ENCODE measurements around the gene STH.

The STH gene

DNA sequence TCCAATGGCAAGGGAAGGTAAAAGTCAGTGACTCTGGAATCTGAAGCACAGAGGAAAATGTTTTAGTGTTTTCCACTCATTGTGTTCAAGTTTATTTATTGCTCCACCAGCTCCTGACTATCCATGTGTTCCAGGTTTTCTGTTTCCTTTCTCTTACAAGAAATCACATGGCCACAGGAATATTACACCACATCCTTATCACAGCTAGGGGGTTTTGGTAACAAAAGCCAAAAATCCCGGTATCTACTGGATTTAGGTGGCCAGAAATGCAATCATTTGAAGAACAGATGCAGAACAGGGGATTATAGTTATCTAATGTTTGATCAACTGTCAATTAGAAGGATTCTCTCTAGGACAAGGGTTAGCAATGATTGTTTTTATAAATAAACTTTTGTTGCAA, 47.9 kb downstream of the STH start:
- no peak for DNase-seq (ENCODE audit: low spot score)

DNA sequence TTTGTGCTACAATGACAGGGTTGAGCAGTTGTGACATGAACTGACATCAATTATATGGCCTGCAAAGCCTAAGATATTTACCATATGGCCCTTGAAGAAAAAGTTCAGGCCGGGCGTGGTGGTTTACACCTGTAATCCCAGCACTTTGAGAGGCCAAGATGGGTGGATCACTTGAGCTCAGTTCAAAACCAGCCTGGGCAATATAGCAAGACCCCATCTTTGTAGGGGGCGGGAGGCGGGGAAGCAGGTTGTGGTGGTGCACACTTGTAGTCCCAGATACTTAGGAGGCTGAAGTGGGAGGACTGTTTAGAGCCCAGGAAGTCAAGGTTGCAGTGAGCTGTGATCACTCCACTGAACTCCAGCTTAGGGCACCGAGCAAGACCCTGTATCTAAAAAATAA, 48.3 kb downstream of the STH start:
- no peak for DNase-seq (ENCODE audit: low spot score)

DNA sequence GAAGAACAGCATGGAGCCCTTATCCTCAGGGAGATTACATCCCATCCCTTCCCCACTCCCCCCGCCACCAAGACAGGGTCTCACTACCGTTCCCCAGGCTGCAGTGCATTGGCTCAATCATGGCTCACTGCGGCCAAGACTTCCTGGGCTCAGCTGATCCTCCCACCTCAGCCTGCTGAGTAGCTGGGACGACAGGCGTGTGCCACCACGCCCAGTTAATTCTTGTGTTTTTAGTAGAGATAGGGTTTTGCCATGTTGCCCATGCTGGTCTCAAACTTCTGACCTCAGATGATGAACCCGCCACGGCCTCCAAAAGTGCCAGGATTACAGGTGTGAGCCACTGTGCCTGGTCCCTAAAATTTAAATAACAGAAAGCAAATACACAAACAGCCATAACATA, 48.8 kb downstream of the STH start:
- peak; percentile 31 for DNase-seq (ENCODE audit: low spot score)

Data from hematopoietic multipotent progenitor cell treated with erythropoietin and hydrocortisone succinate and interleukin-3 and kit ligand, for 15 days (in vitro differentiated cells).